Measurements from ENCODE around the gene TTC28. TPM values are rescaled to one million over a fixed set of nuclear protein-coding genes. Genes with fewer than 3 reads are reported as not detected.

TTC28 gene
- polyA plus RNA-seq, 3 donors, result 22.1 to 29.8 (median 26.0) TPM

DNA sequence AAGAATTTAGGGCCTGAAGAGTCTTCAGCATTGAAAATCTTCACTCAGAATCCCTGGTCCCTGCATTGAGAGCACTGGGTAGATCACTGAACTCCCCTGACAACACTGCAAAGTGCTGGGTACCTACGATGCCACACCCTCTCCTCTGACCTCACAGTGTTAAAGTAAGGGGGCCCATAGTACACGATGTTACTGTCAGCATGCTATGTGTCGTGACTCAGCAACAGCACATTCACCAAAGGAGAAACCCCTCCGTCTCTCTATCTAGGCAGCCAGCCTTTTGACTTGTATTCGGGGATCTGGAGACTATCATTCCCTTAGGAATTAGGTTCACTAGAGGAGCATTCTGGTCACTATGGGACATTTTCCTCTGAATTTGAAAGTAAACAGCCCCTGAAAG, 693.2 kb downstream of the TTC28 start:
- DNase-seq (ENCODE audit: low read depth in 3 of 3, low spot score in 2 of 3), result no peak

DNA sequence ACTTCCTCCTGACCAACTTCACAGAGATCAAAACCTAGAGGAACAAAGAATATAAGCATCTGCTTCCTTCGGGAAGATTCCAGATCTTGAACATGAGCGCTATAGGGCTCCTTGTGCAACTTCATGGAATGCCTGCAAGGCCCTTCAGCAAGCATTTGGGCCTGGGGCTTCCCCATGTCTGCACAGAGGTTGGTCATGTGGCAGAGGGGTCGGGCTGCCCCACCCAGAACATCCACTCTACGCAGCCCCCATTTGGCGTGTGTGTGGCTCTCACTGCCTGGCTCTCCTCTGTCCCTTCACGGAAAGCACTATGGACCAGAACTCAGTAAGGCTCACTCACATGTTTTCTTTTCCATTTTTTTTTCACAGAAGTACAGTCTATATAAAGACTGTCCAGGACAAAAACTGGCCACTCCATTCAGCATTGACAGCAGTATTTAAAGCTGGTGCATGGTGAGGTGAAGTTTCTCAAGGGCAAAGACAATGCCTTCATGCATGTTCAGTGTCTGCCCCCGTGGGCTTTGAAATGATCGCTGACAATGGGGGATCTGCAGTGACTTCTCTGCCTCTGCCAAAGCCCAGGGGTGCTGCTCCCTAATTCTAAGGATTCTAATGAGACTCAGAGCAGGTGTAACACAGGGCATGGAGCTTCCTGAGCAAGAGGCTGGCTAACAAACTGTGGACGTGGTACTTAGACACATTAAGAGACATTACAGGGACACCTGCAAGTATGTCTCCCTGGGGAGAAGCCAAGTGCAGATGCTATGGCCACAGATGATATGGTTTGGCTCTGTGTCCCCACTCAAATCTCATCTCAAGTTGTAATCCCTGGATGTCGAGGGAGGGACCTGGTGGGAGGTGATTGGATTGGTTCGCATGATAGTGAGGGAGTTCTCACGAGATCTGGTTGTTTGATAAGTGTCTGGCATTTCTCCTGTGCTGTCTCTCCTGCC, 694.0 kb downstream of the TTC28 start:
- no peak for DNase-seq (ENCODE audit: low read depth in 3 of 3, low spot score in 2 of 3)

DNA sequence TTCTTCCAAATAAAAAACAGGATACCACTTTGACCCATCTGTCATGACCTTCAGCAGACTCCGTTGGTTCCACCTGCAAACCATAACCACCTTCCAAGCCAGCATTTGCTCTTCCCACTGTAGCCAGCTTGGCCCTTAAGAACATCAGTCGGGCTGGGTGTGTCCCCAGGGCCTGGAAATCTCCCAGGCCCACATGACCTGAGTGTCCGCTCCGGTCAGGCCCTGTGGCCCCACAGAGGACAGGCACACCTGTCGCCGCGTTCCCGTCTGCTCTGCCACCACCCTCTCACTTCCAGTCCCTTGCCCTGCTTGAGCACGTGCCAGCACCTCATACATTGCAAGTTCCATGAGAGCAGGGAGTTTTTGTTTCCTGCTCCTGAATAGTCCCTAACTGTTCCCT, 694.9 kb downstream of the TTC28 start:
- no peak for DNase-seq (ENCODE audit: low read depth in 3 of 3, low spot score in 2 of 3)

DNA sequence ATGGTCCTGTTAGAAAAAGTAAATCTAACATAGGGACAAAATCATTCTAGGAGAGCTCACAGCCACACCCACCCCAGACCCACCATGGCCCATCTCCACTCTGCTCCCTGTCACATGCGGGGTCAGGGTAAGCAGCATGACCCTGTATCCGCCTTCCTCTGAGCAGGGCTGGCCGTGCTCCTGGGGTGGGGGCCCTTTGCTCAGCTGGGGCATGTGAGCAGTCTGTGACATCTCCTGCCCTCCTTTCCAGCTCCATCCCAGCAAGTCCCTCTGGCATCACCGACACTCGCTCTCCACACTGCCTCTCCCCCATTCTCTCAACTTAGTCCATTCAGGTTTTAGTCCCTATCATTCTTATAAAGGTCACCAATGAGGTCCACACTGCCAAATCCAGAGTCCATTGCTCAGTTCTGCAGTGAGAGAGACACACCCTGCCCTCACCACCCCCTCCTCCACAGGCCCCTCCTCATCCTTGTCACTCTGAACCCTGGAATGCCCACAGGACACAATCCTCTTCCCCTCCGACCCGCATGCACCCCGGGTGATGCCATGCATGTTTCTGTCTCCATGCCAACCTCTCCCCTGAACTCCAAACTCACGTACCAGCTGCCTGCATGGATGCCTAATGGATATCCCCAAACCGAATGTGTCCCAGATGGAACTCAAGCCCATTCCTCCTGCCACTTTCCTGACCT, 695.5 kb downstream of the TTC28 start:
- DNase-seq (ENCODE audit: low read depth in 3 of 3, low spot score in 2 of 3), result no peak

DNA sequence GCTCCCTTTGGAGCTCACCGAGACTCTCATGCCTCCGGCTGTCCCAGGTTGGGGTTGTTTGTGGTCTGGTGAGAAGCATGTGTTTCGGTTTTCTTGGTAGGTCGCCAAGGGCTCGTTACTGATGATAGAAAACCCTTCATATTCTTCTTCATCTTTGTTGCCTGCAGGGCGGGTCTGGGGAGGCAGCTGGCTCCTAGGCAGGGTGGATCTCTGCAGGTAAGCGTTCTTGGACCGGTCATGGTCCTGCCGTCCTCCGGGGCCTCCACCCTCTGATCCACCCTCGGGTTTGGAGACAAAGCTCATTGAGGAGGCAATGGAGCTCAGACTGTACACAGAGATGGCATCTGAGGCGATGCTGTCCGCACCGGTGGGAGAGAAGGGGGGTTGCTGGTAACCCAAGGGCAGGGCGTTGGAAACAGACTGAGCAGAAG, 696.3 kb downstream of the TTC28 start:
- no peak for DNase-seq (ENCODE audit: low read depth in 3 of 3, low spot score in 2 of 3)

DNA sequence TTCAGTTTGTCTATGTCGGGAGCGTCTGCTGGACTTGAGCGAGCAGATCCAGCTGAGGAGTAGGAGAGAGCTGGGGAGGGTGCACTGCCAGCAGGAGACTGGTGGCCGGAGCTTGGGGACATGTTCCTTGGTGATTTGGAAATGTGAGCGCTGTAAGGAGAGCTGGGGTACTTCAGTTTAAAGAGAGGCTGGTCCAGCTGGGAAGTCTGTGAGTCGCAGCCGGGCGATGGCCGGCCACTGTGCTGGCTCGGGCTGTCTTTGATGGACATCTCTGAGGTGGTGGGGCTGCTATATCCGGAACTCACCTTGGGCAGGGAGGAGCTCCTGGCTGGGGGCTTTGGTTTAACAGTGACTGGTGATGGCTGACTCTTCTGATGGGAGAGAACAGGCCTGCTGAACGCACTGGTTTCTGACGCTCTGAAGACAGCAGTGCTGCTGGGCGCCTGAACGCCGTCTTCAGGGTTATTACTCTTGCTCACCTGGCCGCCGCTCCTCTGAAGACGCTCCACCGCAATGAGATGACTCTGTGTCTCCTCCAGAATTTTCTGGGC, 696.9 kb downstream of the TTC28 start:
- DNase-seq (ENCODE audit: low read depth in 3 of 3, low spot score in 2 of 3), result no peak

DNA sequence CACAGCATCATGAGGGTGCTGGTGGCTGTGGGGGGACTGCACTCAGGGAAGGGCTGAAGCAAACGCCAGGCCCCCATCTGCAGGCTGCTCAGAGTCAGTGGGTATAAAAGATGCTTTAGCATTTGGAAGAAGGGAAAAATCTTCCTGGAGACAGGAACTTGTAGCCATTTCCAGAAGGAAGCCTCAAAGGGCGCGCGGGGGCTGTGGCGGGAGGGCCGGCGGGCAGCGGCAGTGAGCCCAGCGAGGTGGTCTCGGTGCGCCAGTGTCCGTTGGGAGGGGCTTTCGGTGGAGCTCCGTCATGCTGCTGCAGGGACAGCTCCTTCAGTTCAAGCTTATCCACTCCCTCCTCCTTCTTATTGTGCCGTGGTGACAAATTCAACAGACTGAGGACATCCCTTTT, 697.5 kb downstream of the TTC28 start:
- DNase-seq (ENCODE audit: low read depth in 3 of 3, low spot score in 2 of 3), result no peak

DNA sequence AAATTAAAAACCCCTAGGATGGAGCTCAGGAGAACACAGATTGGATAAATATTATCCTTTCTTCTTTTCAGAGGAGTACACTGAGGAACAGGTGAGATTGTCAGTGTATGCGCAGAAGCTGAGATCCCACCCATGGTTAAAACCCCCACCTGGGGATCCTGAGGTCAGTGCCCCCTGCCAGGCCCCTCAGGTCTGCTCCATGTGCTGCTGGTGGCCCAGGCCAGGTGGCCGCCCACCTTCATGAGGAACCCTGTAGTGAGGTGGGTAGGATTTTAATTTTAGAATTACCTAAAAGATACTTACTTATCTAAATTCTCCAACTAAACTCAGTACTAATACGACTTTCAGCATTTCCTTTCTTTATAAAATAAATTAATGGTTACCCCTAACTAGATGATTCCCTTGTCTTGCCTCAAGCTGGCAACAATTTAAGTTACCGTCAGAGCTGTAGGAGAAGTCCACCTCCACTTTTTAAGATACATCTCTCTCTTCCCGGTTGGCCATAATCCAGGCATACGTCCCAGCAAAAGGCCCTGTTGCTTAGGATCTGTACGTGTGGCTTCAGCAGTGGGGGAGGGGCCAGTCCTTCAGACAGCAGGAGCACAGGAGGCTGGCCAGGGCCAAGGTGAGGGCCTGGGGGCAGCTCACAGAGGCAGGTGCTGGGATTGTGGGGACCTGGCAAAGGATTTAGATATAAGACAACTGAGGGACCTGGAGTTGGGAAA, 699.1 kb downstream of the TTC28 start:
- DNase-seq (ENCODE audit: low read depth in 3 of 3, low spot score in 2 of 3), result no peak

DNA sequence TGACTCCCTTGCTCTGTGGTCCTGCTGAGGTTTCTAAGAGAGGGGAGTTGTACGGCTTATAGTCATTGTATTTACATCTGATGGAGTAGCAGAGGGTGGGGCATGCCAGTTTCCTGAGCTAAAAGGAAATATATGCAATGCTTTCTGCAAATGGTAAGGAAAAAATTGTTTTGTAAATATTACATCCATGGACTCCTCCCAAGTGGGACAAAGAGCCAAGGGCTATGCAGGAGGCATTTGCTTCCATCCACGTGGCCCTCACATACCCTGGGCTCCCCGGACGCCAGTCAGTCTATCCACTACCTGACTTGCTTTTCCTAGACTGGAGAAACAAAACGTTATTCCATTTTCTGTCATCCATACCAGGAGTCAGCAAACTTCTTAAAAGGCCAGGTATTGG, 700.8 kb downstream of the TTC28 start:
- no peak for DNase-seq (ENCODE audit: low read depth in 3 of 3, low spot score in 2 of 3)

DNA sequence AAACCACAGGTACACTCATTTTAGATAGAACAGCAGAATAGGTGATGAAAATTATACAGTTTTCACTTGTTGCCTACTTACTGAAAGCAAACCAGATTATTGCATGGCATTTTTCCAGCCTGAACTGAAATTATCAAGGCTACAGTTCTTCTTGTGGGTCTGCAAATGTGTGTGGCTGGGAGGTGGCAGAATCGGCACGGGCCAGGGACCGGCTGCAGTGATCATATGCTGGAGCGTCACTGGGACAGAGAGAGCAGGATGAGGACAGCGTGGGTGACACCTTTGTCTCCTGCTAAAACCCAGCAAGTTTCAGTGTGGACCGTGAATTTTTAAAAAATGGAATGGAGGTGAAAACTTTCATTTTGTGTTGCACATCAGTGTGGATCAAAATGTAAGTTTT, 701.3 kb downstream of the TTC28 start:
- no peak for DNase-seq (ENCODE audit: low read depth in 3 of 3, low spot score in 2 of 3)

DNA sequence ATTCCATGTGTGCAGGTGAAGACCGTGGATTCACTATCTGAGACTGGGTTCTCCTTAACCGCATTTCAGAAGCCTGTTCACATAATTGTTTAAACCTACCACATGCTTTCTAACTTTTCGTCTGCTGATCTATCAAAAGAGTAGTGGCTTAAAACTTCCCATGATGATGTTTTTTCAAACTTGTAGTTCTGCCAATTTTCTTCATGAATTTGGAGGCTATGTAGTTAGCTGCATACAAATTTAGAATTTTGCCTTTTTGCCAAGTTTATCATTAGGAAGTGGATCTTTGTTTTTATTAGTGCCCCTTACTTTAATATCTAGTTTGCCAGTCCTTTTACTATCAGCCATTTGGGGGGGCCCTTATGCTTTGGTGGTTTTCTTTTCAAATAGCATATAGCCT, 703.1 kb downstream of the TTC28 start:
- no peak for DNase-seq (ENCODE audit: low read depth in 3 of 3, low spot score in 2 of 3)

DNA sequence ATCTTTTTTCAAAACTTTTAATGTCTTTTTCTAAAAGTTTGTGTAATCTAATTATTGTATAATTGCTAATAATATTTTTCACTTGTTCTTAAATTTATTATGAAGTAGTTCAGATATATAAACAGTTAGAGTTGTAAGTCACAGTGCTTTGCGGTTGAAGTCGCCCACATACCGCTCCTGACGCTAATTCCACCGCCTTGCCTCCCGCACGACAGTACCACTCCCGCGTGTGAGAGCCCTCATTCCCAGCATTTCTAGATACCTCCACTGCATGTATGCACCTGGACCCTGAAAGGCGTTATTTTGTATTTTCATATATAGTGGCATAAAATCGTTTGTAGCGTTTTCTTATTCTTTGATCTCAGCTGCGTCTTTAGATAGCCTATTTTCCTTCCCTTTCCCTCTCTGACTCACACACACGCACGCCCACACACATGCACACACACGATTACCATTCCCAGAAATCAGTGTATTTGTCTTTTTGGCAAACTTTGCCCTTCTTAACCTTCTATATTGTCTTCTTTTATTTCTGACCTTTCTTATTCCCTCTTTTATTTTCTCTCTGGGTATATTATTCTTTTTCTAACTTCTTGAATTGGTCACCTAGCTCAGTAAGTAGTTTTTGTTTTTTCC, 704.1 kb downstream of the TTC28 start:
- DNase-seq (ENCODE audit: low read depth in 3 of 3, low spot score in 2 of 3), result no peak

DNA sequence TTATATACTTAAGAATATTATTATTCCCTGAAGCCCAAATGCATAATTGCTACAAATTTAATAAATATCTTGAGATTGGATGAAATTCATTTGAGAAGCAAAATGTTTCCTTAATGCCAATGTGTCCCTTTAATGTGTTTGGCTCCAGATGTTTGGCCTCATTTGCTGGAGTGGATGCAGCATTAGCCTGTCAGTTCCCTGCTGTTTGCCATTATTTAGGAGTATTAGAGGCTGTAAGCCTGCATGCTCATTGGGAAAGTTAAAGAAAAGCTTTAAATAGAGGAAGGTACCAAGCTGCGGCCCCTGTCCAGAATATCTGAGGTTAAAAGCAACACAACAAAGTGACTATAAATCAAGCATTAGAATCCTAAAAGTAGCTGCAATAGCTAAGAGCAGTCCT, 705.8 kb downstream of the TTC28 start:
- DNase-seq (ENCODE audit: low read depth in 3 of 3, low spot score in 2 of 3), result no peak

DNA sequence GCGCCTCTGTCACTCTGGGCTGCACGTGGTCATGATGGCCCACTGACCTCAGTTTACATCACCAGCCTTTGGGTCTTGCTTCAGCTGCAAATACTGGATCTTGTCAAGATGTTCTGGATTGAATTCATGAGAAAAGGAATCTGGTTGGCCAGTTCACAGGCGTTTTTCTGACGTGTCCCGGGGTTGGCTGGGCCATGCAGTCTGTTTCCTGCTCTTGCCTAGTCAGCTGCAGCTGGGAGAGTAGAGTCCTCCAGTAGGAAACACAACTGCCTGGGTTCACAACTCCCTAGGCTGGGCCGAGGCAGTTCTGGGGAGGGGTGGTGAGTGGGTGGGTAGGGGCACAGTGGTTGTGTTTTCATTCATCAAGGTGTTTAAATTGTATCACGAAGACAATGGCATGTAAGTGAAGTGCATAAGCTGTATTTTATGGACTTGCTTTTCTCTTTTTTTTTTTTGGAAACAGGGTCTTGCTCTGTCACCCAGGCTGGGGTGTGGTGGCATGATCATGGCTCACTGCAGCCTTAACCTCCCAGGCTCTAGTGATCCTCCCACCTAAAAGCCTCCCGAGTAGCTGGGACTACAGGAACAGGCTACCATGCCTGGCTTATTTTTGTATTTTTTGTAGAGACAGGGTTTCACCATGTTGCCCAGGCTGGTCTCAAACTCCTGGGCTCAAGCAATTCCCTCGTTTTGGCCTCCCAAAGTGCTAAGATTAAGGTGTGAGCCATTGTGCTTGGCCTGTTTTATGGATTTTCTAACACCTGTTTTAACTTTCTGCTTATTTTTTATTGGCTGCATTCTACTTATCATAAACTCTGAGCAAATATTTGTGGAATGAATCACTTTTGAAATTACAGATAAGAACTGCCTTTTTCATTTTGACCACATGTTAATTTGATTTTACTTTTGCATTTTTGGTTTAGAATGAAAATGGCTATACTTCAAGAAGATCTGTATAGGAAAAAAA, 706.6 kb downstream of the TTC28 start:
- DNase-seq (ENCODE audit: low read depth in 3 of 3, low spot score in 2 of 3), result no peak

DNA sequence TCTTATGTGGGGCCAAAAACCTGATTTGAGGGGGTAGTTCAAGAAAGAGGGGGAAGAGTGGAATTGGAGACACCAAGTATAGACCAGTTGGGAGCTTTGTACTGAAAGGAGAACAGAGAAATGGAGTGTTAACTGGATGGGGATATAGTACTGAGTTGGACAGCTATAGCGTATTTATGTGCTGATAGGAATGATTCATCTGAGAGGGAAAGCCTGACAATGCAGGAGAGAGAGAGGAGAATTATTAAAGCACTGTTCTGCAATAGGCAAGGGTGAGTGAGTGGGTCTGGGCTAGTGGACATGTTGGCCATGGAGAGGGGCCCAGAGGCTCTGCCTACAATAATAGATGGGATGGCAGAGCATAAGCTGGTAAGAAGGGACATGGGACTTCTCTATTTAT, 707.7 kb downstream of the TTC28 start:
- DNase-seq (ENCODE audit: low read depth in 3 of 3, low spot score in 2 of 3), result no peak

DNA sequence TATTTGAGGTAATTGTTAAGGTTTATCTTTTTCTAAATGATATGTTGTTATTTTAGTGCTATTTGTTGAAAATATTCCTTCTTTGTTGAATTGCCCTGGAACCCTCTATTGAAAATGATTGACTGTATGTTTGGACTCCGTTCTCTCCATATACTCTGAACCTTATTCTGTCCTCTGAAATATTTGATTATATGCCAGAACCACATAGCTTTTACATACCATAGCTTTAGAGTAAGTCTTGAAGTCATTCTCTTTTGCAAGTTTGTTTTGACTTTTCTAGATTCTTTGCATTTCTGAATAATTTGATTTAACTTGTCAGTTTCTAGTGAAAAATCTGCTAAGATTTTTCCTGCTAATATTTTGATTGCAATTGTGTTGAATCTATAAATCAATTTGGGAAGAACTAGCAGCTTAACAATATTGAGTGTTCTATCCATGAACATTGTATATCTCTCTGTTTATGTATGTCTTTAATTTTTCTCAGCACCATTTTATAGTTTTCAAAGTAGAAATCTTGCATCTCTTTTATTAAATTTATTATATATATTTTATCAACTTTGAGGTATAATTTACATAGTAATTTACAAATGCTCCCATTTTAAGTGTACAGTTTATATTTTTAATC, 708.9 kb downstream of the TTC28 start:
- DNase-seq (ENCODE audit: low read depth in 3 of 3, low spot score in 2 of 3), result no peak

DNA sequence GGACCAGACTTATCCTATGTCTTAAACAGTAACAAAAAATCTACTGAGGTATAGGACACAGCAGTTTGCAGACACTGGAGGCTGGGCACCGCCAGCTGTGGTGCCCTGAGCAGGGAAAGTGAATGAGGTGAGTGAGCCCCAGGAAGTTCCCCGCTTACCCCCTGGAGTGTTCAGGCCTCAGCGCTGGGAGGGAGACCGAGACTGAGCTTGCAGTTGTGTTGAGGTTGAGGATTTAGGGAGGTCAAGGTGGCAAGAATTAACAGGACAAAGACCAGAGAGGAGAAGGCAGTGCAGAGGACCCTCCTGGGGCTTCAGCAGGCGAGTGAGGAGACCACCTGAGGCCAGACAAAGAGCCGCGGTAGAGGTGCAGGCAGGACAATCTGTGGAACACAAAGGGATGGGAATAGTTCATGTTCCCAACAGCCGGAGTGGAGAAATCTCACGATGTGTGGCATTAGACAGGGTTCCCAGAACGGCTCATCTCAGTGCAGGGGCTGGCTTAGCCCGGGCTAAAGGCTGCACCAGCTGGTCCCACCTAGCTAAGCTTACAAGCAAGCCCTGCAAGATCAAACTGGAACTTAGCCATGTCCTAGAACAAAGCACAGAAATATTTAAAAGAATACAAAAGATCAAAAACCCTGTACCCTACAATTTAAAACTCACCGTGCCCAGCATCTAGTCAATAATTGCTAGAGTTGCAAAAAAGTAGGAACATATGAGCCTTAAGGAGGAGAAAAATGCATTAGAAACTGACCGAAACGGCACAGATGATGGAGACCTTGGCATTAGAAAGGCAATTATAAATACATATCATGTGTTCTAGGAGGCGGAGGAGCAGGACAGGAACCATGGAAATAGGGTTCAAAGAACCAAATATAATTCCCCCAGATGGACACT, 713.2 kb downstream of the TTC28 start:
- DNase-seq (ENCODE audit: low read depth in 3 of 3, low spot score in 2 of 3), result no peak

Data from right renal cortex interstitium (tissue), 3 donors.